ENCODE data around the gene MTFR1L.

The MTFR1L gene

GRCh38 chr1:25863486-25864262, 43.9 kb downstream of the MTFR1L start:
- no peak for DNase-seq

- DNase-seq = no peak
These were observed 44.7 kb downstream of the MTFR1L start for GRCh38 chr1:25864434-25864833.

GRCh38 chr1:25866288-25866687, 46.5 kb downstream of the MTFR1L start:
- DNase-seq = no peak

- DNase-seq = no peak
These were observed 47.6 kb downstream of the MTFR1L start for GRCh38 chr1:25867210-25867991.

GRCh38 chr1:25869909-25870606, 50.3 kb downstream of the MTFR1L start:
- DNase-seq = no peak

DNA sequence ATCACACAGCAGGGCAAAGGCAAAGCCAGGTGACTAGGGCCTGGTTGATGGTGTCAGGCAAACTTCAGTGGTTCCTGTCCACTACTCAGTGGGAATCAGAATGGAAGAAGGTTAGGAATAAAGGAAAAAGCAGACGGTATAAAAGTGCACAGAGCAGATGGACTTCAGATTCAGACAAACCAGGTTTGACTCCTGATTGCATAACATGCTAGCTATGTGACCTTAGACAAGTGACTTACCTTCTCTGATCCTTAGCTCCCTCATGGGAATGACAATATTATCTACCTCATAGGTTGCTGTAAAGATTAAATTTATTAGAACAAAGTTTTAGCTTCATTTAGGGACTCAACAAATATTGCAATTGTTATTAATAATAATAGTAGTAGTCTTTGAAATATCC, 50.9 kb downstream of the MTFR1L start:
- no peak for DNase-seq

DNA sequence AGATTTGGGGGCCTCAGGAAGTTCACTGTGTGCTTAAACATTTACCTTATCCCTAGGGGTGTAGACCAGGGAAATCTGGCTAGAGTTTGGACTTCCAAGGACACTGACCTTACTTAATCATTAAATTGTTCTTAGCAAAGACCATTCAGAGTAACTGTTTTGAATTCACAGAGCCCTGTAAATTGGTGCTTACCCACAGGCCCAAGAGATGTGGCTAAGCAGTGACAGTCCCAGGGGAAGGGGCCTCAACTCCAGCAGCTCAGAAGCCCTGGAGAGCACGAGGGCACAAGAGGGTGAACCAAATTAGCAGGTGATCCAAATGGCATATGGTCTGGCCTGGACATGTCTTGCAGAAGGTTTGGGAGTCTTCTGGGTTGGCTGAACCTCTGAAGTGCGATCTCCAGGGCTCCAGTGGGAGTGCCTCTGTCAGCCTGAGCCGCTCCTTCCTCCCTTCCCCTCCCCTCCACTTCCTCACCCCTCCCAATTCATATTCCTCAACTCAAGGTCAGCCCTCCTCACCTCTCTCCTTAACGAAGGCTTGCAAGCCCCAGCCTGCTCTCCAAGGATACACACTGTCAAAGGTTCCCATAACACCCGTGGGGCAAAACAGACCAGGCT, 51.4 kb downstream of the MTFR1L start:
- DNase-seq = no peak

DNA sequence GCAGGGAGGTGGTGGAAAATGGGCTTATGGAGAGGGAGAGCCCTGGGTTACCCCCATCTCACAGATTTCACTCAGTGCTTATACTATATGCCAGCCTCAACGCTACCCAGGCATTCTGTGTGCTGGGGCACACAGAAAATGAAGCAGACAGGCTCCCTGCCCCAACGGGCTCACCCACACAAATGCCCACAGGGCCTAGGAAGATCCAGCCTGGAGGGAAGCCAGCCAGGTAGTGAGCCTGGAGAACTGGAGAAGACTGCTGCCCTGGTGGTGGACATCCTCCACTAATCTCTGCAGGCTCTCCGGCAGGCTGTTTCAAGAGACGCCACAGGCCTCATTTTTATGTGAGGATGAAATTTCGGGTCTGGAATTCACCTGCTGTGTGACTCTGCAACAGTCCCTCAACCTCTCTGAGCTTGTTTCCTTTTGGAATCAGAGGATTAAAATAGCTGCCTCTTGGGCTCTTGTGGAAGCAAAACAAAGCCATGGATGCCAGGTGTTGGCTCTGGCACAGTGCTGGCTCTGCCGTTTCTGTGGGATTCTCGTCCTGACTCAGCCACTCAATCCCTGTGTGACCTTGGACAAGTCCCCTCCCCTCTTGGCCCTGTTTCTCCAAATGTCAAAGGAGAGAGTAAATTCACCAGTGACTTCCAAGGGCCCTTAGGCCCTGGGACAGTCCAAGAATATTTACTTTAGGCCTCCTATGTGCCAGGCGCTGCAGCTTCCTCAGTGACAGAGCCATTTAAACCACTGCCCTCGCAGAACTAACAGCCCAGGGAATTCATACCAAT, 52.1 kb downstream of the MTFR1L start:
- DNase-seq = no peak

GRCh38 chr1:25872713-25873112, 53.0 kb downstream of the MTFR1L start:
- no peak for DNase-seq

DNA sequence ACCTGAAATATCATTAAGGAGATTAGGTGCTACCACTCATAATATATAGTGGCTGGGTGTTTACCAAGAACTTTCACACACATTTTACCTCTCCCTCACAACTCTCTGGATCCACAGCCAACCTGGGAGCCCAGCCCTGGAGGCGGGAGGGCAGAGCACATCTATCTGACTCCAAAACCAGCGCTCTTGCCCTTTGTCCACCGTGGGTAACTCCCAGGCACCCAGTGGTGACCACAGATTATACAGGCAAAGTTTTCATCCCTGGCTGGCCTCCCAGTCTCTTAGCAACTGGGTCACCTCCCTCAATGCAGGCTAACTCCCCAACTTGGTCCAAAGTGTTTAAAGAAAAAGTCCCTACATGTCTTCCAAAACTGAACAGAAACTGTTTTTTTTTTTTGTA, 53.4 kb downstream of the MTFR1L start:
- no peak for DNase-seq

- DNase-seq = no peak
These were observed 54.5 kb downstream of the MTFR1L start for GRCh38 chr1:25874209-25874608.

GRCh38 chr1:25874635-25875153, 54.9 kb downstream of the MTFR1L start:
- DNase-seq = no peak

GRCh38 chr1:25875154-25875855, 55.6 kb downstream of the MTFR1L start, which contains the start of gene PAQR7:
PAQR7 (minus strand) TSS chr1:25875708; CDS start chr1:25863839, 11,869 bp downstream.
- no peak for DNase-seq

DNA sequence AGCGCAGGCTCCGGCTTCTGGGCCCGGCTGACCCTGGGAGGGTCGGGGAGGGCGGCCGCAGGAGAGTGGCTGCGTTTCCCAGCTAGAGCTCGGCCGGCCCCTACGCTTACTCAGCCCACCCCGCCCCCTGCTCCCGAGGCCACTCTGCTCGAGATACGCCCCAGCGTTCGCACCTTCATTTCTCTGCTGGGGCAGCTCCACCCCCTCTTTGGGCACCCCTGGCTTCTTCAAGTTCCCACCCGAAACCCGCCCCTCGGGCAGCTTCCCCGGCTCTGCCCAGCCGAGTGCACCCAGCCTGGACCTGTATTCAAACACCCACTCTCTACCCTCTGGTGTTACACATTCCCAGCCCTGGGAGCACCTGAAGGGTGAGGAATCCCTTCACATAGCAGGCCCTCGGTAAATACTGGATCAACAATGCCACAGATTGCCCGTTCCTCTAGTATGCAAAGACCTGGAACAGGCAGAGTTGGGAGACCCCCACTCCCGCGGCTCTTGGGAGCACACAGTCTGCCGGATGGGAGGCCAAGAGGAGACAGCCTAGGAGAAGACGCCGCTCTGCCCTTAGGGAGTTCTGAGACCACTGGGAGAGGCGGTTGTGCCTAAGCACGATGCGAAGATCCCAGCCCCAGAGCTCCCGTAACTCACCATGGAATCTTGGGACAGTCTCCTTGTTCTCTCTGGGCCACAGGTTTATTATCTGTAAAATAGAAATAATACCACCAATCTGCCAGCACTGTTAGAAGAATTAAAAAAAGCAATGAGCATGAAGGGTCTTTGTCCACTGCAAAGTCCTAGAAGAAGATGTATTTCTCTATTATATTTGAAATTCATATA, 56.3 kb downstream of the MTFR1L start:
- no peak for DNase-seq

- no peak for DNase-seq
These were observed 56.9 kb downstream of the MTFR1L start for GRCh38 chr1:25876693-25877077.

DNA sequence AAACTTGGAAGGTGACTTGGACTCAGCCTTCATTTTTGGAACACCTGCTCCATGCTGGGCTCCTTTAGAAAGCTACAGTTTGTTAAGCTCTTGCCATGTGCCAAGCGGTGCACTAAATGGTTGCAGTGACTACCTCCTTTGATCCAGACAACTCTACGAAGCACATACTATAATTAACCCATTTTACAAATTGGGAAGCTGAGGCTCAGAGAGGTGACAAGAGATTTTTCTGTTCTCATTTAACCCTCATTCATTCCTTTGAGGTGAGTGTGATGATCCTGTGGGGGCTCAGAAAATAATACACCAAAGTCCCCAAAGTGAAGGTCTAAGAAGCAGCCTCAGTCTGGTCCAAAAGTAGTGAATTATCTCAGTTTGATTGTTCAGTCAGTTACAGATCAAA, 57.4 kb downstream of the MTFR1L start:
- DNase-seq = no peak

DNA sequence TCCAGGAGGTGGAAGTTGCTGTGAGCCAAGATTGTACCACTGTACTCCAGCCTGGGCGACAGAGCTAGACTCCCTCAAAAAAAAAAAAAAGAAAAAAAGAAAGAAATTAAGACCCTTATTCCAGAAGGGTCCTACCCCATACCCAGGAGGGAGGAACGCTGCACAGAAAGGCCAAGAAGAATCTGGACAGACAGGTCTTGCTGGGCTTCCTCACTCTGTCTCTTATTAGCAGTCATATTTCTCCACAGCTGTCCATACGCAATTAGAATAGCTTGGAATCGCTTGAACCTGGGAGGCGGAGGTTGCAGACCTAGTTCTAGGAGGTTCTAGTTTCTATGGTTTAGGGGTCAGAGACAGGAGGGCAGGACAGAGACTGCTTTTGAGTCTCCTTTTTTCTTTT, 58.9 kb downstream of the MTFR1L start:
- no peak for DNase-seq

DNA sequence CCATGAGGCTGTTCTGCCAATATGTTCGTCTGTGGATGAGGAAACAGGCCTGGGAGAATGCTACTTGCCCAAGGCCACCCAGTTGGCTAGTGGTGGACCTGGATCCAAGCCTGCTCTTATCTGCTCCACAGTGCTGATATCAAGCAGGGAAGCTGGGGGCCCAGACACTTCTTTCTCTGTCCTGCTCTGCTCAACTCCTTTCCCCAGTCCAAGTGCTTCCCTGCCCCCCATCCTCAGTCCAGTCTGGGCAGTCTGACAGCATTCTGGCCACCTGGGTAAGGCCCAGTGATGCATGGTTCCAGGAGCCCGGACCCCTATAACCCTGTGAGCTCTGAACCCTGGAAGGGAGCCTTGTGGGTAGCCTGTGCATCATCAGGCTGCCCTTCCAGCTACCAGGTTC, 59.9 kb downstream of the MTFR1L start:
- no peak for DNase-seq

DNA sequence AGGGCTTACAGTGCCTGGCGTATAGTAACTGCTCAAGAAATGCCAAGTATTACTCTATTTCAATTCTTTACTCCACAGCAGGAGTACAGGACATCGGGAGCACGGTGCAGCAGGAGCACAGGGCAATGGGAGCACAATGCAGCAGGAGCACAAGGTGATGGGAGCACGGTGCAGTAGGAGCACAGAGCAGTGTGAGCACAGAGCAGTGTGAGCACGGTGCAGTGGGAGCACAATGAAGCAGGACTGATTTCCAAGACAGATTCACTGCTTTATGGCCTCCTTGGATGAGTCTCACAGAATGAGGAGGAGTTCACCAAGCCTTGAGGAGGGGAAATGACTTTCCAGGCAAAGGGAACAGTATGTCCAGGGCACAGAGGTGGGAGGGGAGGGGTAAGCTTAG, 60.8 kb downstream of the MTFR1L start:
- DNase-seq = no peak

- DNase-seq = no peak
These were observed 61.5 kb downstream of the MTFR1L start for GRCh38 chr1:25881266-25881665.
